Heart left ventricle (tissue), 16 donors: Measurements from ENCODE around the gene SLC39A3. TPM values are rescaled to one million over a fixed set of nuclear protein-coding genes. Genes with fewer than 3 reads are reported as not detected.

Experiments
- ATAC-seq, 4 donors: fragments of 200-7000 bp; cut with Tn5 transposase; one replicate each; pipeline ENCODE4 v1.9.1; 2020 to 2022; ENCODE audit warnings: moderate library complexity in 4 of 4, mild to moderate bottlenecking in 3 of 4, moderate number of reproducible peaks in 1 of 4
- DNase-seq, 5 donors: peaks; one replicate each; pipeline ENCODE4 v3.0.0-alpha.2; 2020
- H3K27ac ChIP-seq, 12 donors: fragments of 200-600 bp; sonication (generic) in 4 of 12; one replicate each; pipeline versions ENCODE4 v1.5.0 to v1.8.0; 2016 to 2022; ENCODE audit warnings: mild to moderate bottlenecking in 2 of 12
- H3K27me3 ChIP-seq, 9 donors: fragments of 200-600 bp; sonication (generic) in 2 of 9; one replicate each; pipeline versions ENCODE4 v1.5.1 to v1.8.0; 2016 to 2022; ENCODE audit warnings: mild to moderate bottlenecking in 3 of 9
- H3K36me3 ChIP-seq, 9 donors: fragments of 200-600 bp; sonication (generic) in 2 of 9; one replicate each; pipeline versions ENCODE4 v1.5.0 to v1.8.0; 2018 to 2022; ENCODE audit warnings: mild to moderate bottlenecking in 2 of 9
- H3K4me1 ChIP-seq, 12 donors: fragments of 200-600 bp; sonication (generic) in 4 of 12; one replicate each; pipeline versions ENCODE4 v1.5.0 to v1.8.0; 2016 to 2022; ENCODE audit warnings: mild to moderate bottlenecking in 3 of 12
- H3K4me3 ChIP-seq, 12 donors: fragments of 200-600 bp; sonication (generic) in 4 of 12; one replicate each; pipeline versions ENCODE4 v1.5.0 to v1.8.0; 2017 to 2022; ENCODE audit warnings: mild to moderate bottlenecking in 9 of 12, moderate library complexity in 4 of 12
- H3K9me3 ChIP-seq, 12 donors: fragments of 200-600 bp; sonication (generic) in 4 of 12; one replicate each; pipeline versions ENCODE4 v1.5.0 to v1.8.0; 2016 to 2022; ENCODE audit warnings: mild to moderate bottlenecking in 1 of 12
- POLR2A ChIP-seq, 2 donors: fragments of 450-650 bp; IDR thresholded peaks; one replicate each; pipeline ENCODE4 v1.6.1; 2017; ENCODE audit warnings: antibody characterized with exemption in 2 of 2, mild to moderate bottlenecking in 2 of 2, moderate library complexity in 2 of 2
- WGBS, 4 donors: extraction: QIAGEN DNeasy Blood & Tissue Kit in 2 of 4; methylation state at CpG; one replicate each; pipeline versions ENCODE4 v1.1.5 to v1.1.7; 2013 to 2018; 5-methylcytosine and 5-hydroxymethylcytosine counted together
- intact Hi-C, 10 donors: fragments of 100-400 bp; cut with DNase I; formaldehyde crosslinking; loops; one replicate each; pipeline versions ENCODE4 v1.11.1 to v1.14.2; 2022
- polyA plus RNA-seq, 2 donors: library from polyadenylated mRNA; stranded (reverse); fragments of 200-250 nt; gene quantifications; one replicate each; pipeline ENCODE4 v1.2.3, GENCODE V29; 2013
- total RNA-seq, 9 donors: library from RNA; depleted of rRNA in 2 of 9; stranded (reverse); fragments of >200 nt in 2 of 9; fragmentation: NEBNext Ultra II Directional in 3 of 9; extraction: Animal tissue kit (Norgen Biotek cat#: 25700) in 3 of 9; gene quantifications; one replicate each; pipeline versions ENCODE4 v1.1.0 to v1.2.4, GENCODE V29; 2016 to 2023
- TF ChIP-seq, protein P1 (sequence below), 12 donors: fragments of 200-600 bp; sonication (generic) in 4 of 12; IDR thresholded peaks; one replicate each; pipeline versions ENCODE4 v1.5.0 to v1.8.0; 2018 to 2022; ENCODE audit warnings: antibody characterized with exemption in 12 of 12, mild to moderate bottlenecking in 5 of 12
- donor health status: ischemic (EF 13 %, LVEDD 7.1; RV severe dilation, severe dysfunction).
- donor health status: healthy with polysubstance abuse.
- donor health status: DM: no; HTN: yes; CAD: no.
- donor health status: DM: no; HTN: no; CAD: no.
- donor health status: ischemic (EF 25% LVEDD 6.9; RV normal size, moderate dysfunction).
- donor health status: ischemic (EF 25% LVEDD 5.7; RV mildly dilated, moderate dysfunction).
- donor health status: healthy.
- donor health status: DM: yes; HTN: yes; CAD: no.
- donor health status: ischemic (EF 35%, LVEDD 5.7; RV mildly dilated, moderate dysfunction).
- donor health status: nonischemic (EF 11% LVEDD 7.7; RV severe dilation, severe dysfunction).
- donor health status: DM: yes; HTN: yes; CAD: no.
- donor health status: PGD.
- donor health status: ischemic (EF 29% LVEDD 5.4; RV normal size, mild dysfunction).
- donor health status: nonischemic (EF 23%, LVEDD 6.1; RV moderate dilation, normal function).

The SLC39A3 gene
- total and polyA plus RNA-seq, 11 donors, result 16.4 to 63.7 (median 30.9) TPM

DNA sequence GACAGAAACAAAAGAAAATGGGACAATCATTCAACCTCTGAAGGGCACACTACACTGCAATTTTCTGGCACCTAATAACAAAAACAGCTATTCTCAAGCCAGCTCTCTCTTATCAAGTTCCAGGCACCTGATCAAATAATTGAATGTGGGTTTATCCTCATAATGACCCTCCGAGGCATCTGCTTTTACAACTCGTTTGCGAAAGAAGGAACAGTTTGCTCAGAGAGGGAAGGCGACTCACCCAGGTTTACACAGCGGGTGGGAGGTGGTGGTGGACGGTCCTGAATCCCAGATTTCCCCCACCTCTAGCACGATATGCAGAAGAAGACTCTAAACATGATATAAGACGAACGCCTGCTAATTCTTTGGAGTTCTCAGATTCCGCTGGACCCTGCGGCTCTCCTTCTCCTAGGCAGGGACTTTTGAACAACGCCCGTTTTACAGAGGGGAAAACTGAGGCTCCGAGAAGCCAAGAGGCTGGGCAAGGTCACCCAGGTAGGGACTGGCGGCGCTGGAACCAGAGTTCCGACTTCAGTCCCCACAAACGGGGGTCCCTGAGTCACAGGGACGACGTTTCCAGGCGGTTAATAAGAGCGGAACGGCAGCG lies 42.6 kb upstream of the SLC39A3 start:
- Histone ChIP-seq H3K27me3 (no peaks in the 10 kb centered on the region), H3K4me3 (peak overlapping the region; percentile 58 to 100 (median 98)), H3K27ac (peak overlapping the region; percentile 81 to 99 (median 96)), H3K4me1 (peaks cover 6 to 75% (median 56%) of the 10 kb centered on the region in 12 donors), H3K36me3 (peaks cover 0 to 14% (median 0%) of the 10 kb centered on the region in 9 donors), H3K9me3 (no peaks in the 10 kb centered on the region)
- intact Hi-C loops, result no loop called here
- WGBS, 4 donors, result 2 to 5% (median 2%) methylated on average over 12 to 24 of the region's 24 CpGs
- TF ChIP-seq POLR2A (IDR thresholded peaks at IDR 0.05), result no peak
- TF ChIP-seq, protein P1, sequence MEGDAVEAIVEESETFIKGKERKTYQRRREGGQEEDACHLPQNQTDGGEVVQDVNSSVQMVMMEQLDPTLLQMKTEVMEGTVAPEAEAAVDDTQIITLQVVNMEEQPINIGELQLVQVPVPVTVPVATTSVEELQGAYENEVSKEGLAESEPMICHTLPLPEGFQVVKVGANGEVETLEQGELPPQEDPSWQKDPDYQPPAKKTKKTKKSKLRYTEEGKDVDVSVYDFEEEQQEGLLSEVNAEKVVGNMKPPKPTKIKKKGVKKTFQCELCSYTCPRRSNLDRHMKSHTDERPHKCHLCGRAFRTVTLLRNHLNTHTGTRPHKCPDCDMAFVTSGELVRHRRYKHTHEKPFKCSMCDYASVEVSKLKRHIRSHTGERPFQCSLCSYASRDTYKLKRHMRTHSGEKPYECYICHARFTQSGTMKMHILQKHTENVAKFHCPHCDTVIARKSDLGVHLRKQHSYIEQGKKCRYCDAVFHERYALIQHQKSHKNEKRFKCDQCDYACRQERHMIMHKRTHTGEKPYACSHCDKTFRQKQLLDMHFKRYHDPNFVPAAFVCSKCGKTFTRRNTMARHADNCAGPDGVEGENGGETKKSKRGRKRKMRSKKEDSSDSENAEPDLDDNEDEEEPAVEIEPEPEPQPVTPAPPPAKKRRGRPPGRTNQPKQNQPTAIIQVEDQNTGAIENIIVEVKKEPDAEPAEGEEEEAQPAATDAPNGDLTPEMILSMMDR (IDR thresholded peaks at IDR 0.05), result no peak
- DNase-seq, result no peak
- ATAC-seq, result no peak

DNA sequence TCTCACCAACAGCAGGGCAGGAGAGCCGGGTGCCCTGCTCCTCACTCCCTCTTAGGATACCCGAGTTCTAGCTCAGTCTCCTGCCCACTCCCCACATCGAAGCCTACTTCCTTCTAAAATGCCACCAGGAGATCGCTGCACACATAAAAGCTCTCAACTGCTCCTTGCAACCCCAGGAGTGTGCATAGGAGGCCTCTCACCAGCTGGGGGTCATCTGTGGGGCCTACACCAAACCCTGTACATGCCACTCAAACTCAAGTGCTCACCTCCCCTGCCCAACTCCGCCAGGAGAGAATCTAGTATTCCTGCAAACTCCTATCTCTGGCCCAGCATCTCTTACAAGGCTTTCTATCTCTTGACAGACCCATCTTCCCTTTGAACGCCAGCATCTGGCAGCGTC lies 40.5 kb upstream of the SLC39A3 start:
- Histone ChIP-seq H3K4me1 (peaks cover 7 to 83% (median 59%) of the 10 kb centered on the region in 12 donors), H3K36me3 (peaks cover 0 to 18% (median 0%) of the 10 kb centered on the region in 9 donors), H3K27me3 (no peaks in the 10 kb centered on the region), H3K4me3 (no peak overlapping the region), H3K9me3 (no peaks in the 10 kb centered on the region), H3K27ac (peak overlapping the region in 3 of 12 donors; percentile 49 to 58 (median 53))
- ATAC-seq (no peak), DNase-seq (no peak)
- intact Hi-C loops, result no loop called here
- 85 to 89% (median 88%) methylated on average over 7 of the region's 7 CpGs for WGBS, 4 donors
- TF ChIP-seq, protein P1 (IDR thresholded peaks at IDR 0.05), result no peak
- no peak for TF ChIP-seq POLR2A (IDR thresholded peaks at IDR 0.05)

DNA sequence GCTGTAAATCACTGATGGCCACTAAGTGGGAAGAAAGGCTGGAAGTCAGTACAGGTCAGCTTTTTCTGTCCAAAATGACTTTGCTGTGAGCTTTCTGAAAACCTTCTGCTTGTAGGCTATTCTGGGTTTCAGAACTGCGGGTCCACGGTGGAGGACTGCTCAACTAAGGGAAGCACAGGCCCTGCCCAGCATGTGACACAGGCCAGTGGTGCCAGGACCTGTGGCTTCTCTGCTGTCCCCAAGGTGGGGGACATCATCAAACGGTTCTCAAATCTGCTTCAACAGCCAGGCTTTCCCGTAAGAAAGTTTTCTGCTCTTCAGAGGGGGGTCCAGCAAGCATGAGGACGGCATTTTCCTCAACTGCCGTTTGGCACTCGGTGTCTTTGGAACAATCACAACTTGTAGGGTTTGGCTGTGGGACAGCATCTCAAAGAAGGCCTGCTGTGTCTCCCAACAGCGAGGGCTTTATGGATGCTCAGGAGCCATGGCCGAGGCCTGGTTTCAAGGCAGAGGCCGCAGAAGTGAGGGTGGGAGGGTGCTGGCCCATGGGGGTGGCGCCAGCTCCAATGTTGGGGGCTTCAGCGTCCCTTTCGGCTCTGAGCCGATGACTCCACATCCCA lies 39.4 kb upstream of the SLC39A3 start:
- H3K36me3 ChIP-seq, result peaks cover 0 to 18% (median 0%) of the 10 kb centered on the region in 9 donors
- H3K9me3 ChIP-seq, result no peaks in the 10 kb centered on the region
- whole genome bisulfite sequencing, 4 donors, result 60 to 71% (median 66%) methylated on average over 12 to 14 of the region's 14 CpGs
- intact Hi-C loops, result no loop called here
- ATAC-seq (no peak), DNase-seq (no peak)
- H3K4me3 ChIP-seq, result no peak overlapping the region
- no peaks in the 10 kb centered on the region for H3K27me3 ChIP-seq
- H3K4me1 ChIP-seq, result peaks cover 15 to 86% (median 62%) of the 10 kb centered on the region in 12 donors
- H3K27ac ChIP-seq, result peak overlapping the region in 9 of 12 donors; percentile 4 to 67 (median 36)
- TF ChIP-seq POLR2A (IDR thresholded peaks at IDR 0.05), result no peak

DNA sequence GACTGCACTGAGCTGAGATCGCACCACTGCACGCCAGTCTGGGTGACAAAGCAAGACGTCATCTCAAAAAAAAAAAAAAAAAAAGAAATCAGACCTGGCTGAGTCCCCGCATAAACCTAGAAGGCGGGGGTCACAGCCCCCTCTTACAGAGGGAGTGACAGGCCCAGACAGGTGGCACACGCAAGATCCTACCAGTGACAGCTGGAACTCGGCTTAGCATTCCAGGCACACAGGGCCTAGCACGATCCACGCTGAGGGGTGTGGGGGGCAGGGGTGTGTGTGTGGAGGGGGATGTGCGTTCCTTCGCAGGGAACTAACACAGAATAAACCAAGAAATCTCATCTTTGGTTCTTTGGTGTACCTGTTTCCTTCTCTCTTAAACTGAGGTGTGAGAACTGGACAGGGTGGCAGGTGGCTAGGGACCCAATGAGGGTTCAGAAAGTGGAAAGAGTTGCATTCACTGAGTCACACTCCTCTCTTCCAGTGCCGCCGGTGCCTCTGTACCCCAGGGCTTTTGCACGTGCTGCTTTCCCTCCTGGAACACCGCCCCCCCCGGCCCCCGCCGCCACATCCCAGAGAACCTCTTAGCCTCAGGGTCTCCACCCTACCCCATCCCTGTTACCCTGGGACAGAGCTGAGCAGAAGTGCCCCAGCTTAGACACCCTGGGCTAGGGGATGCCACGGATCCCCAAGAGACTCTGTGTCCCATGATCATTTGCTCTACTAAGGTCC lies 38.3 kb upstream of the SLC39A3 start:
- no peaks in the 10 kb centered on the region for H3K9me3 ChIP-seq
- no peak for DNase-seq
- intact Hi-C loops, result no loop called here
- H3K36me3 ChIP-seq, result peaks cover 0 to 18% (median 0%) of the 10 kb centered on the region in 9 donors
- no peak for ATAC-seq
- peak overlapping the region in 5 of 12 donors; percentile 26 to 93 (median 58) for H3K27ac ChIP-seq
- 79 to 93% (median 86%) methylated on average over 19 of the region's 19 CpGs for WGBS, 4 donors
- TF ChIP-seq, protein P1 (IDR thresholded peaks at IDR 0.05), result no peak
- TF ChIP-seq POLR2A (IDR thresholded peaks at IDR 0.05), result no peak
- H3K4me1 ChIP-seq, result peaks cover 15 to 83% (median 61%) of the 10 kb centered on the region in 12 donors
- no peak overlapping the region for H3K4me3 ChIP-seq
- no peaks in the 10 kb centered on the region for H3K27me3 ChIP-seq
